Loucy (cell line): Measurements from ENCODE around the gene BRSK2.

ENCODE experiments used
- EZH2phosphoT487 ChIP-seq: fragments of 200-600 bp; IDR thresholded peaks from 2 replicates; pipeline ENCODE4 v1.6.1; 2018; ENCODE audit warnings: antibody characterized with exemption, mild to moderate bottlenecking, moderate library complexity, borderline replicate concordance
- TF ChIP-seq, protein P1 (sequence below): fragments of 200-600 bp; sonication (generic); conservative IDR thresholded peaks from 2 replicates; pipeline ENCODE4 v1.5.1; 2014; ENCODE audit warnings: mild to moderate bottlenecking, antibody characterized with exemption, low read length

DNA sequence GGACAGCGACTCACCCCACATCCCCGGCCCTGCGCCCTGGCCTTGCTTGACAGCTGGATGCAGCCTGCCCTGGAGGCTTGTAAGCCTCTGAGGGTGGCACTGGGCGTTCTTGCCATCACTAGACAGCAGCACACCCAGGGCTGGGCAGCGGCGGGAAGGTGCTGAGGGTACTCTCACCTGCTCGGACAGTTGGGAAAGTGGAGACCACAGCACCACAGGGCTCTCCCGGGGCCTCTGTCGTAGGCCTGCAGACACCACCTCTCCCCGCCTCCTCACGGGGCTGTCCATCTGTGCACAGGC, 18.8 kb upstream of the BRSK2 start:
- TF ChIP-seq, protein P1, sequence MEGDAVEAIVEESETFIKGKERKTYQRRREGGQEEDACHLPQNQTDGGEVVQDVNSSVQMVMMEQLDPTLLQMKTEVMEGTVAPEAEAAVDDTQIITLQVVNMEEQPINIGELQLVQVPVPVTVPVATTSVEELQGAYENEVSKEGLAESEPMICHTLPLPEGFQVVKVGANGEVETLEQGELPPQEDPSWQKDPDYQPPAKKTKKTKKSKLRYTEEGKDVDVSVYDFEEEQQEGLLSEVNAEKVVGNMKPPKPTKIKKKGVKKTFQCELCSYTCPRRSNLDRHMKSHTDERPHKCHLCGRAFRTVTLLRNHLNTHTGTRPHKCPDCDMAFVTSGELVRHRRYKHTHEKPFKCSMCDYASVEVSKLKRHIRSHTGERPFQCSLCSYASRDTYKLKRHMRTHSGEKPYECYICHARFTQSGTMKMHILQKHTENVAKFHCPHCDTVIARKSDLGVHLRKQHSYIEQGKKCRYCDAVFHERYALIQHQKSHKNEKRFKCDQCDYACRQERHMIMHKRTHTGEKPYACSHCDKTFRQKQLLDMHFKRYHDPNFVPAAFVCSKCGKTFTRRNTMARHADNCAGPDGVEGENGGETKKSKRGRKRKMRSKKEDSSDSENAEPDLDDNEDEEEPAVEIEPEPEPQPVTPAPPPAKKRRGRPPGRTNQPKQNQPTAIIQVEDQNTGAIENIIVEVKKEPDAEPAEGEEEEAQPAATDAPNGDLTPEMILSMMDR: no peak
- TF ChIP-seq EZH2phosphoT487: no peak
